HG03196 (cell line): Measurements from ENCODE around the gene SAP30BP.

Experiments used
- ATAC-seq: cut with Tn5 transposase; IDR thresholded peaks from one replicate; pipeline ENCODE4 v1.9.1; 2021; ENCODE audit not compliant: unreplicated experiment

The SAP30BP gene

GRCh38 chr17:75646638-75646992, 20.5 kb upstream of the SAP30BP start:
- ATAC-seq = peak; percentile 17

- no peak for ATAC-seq
Measured at GRCh38 chr17:75647061-75647460, 20.1 kb upstream of the SAP30BP start.

- no peak for ATAC-seq
Measured at GRCh38 chr17:75647921-75648320, 19.2 kb upstream of the SAP30BP start.

GRCh38 chr17:75649687-75650086, 17.5 kb upstream of the SAP30BP start:
- ATAC-seq = no peak

- ATAC-seq = no peak
Measured at GRCh38 chr17:75650874-75651273, 16.3 kb upstream of the SAP30BP start.

GRCh38 chr17:75652341-75652740, 14.8 kb upstream of the SAP30BP start:
- ATAC-seq = no peak

GRCh38 chr17:75652934-75653549, 14.1 kb upstream of the SAP30BP start:
- no peak for ATAC-seq

- no peak for ATAC-seq
Measured at GRCh38 chr17:75654176-75654575, 13.0 kb upstream of the SAP30BP start.

- no peak for ATAC-seq
Measured at GRCh38 chr17:75658237-75658636, 8.9 kb upstream of the SAP30BP start.

GRCh38 chr17:75661531-75661930, 5.6 kb upstream of the SAP30BP start:
- ATAC-seq = no peak

GRCh38 chr17:75662511-75662910, 4.6 kb upstream of the SAP30BP start:
- ATAC-seq = no peak

- ATAC-seq = peak; percentile 41
Measured at GRCh38 chr17:75664099-75664549, 3.0 kb upstream of the SAP30BP start.

GRCh38 chr17:75665981-75666380, 1.2 kb upstream of the SAP30BP start:
- no peak for ATAC-seq

- no peak for ATAC-seq
Measured at GRCh38 chr17:75667825-75668224, 687 bp downstream of the SAP30BP start.

- ATAC-seq = no peak
Measured at GRCh38 chr17:75668489-75668888, 1.4 kb downstream of the SAP30BP start.

GRCh38 chr17:75670868-75671267, 3.7 kb downstream of the SAP30BP start:
- ATAC-seq = no peak

GRCh38 chr17:75672011-75672410, 4.9 kb downstream of the SAP30BP start:
- ATAC-seq = no peak

GRCh38 chr17:75673487-75673886, 6.3 kb downstream of the SAP30BP start:
- ATAC-seq = no peak

GRCh38 chr17:75676461-75676860, 9.3 kb downstream of the SAP30BP start:
- ATAC-seq = no peak

GRCh38 chr17:75679706-75680211, 12.6 kb downstream of the SAP30BP start:
- ATAC-seq = no peak

- ATAC-seq = no peak
Measured at GRCh38 chr17:75680431-75680830, 13.3 kb downstream of the SAP30BP start.

GRCh38 chr17:75681289-75681688, 14.2 kb downstream of the SAP30BP start:
- ATAC-seq = no peak

- ATAC-seq = no peak
Measured at GRCh38 chr17:75683583-75683982, 16.4 kb downstream of the SAP30BP start.
